Left lobe of liver (tissue), 2 donors: ENCODE results near the gene DNAJC2. TPM values are rescaled to one million over a fixed set of nuclear protein-coding genes. Genes with fewer than 3 reads are reported as not detected.
"Not testable (repeated sequence)": the region's sequence is repeated elsewhere in the genome, so short reads cannot be mapped to it uniquely, and the experiment has no call there.

Source experiments
- ATAC-seq: fragments of 200-7000 bp; cut with Tn5 transposase; one replicate; pipeline ENCODE4 v1.9.1; 2020; ENCODE audit warnings: mild to moderate bottlenecking, moderate library complexity
- DNase-seq: peaks from one replicate; pipeline ENCODE4 v3.0.0-alpha.2; 2020; ENCODE audit warnings: low spot score
- total RNA-seq: library from RNA; stranded (reverse); gene quantifications from one replicate; pipeline ENCODE4 v1.2.1, GENCODE V29; 2021
- donor health status: DM: no; HTN: no; CAD: no; lungs with moderate emphysema.
- donor health status: DM: no; HTN: yes; CAD: no.

Gene DNAJC2
- total RNA-seq, 1 donor from 2014 or later = 8.5 TPM

- not testable (repeated sequence) for DNase-seq
These were observed 69.7 kb downstream of the DNAJC2 start for GRCh38 chr7:103274867-103275266.

GRCh38 chr7:103273374-103273773 is 71.2 kb downstream of the DNAJC2 start:
- DNase-seq = not testable (repeated sequence)

More at GRCh38 chr7:103274867-103275266, 69.7 kb downstream of the DNAJC2 start:
- ATAC-seq = not testable (repeated sequence)

GRCh38 chr7:103266229-103266628 is 78.3 kb downstream of the DNAJC2 start:
- not testable (repeated sequence) for DNase-seq, ATAC-seq

More at GRCh38 chr7:103273374-103273773, 71.2 kb downstream of the DNAJC2 start:
- not testable (repeated sequence) for ATAC-seq

- ATAC-seq, DNase-seq: not testable (repeated sequence)
These were observed 80.5 kb downstream of the DNAJC2 start for GRCh38 chr7:103264054-103264453.

Other genes starting within 250 kb of the DNAJC2 start
- gene NAPEPLD, start 195.7 kb downstream of the DNAJC2 start, total RNA-seq = 17.2 TPM
- gene PMPCB, start 47.3 kb downstream of the DNAJC2 start, total RNA-seq = 41.8 TPM
- gene PSMC2, start 2.9 kb upstream of the DNAJC2 start, total RNA-seq = 72.0 TPM
- 0.33 TPM for gene SLC26A5, start 101.4 kb upstream of the DNAJC2 start, total RNA-seq